HG02970 (cell line): ENCODE results near the gene OCA2.
"Not testable (repeated sequence)": the region's sequence is repeated elsewhere in the genome, so short reads cannot be mapped to it uniquely, and the experiment has no call there.

ENCODE experiments used
- ATAC-seq: cut with Tn5 transposase; IDR thresholded peaks from one replicate; pipeline ENCODE4 v1.9.1; 2021; ENCODE audit warnings: mild to moderate bottlenecking, moderate library complexity, moderate number of reproducible peaks; ENCODE audit not compliant: unreplicated experiment, low FRiP score

The OCA2 gene

GRCh38 chr15:28026221-28026620, 72.9 kb downstream of the OCA2 start:
- no peak for ATAC-seq

- ATAC-seq, result no peak
Measured at GRCh38 chr15:28025413-28025812, 73.7 kb downstream of the OCA2 start.

- ATAC-seq, result no peak
Measured at GRCh38 chr15:28024889-28025250, 74.2 kb downstream of the OCA2 start.

- no peak for ATAC-seq
Measured at GRCh38 chr15:28023933-28024888, 74.9 kb downstream of the OCA2 start.

- no peak for ATAC-seq
Measured at GRCh38 chr15:28023422-28023821, 75.7 kb downstream of the OCA2 start.

- no peak for ATAC-seq
Measured at GRCh38 chr15:28022961-28023360, 76.2 kb downstream of the OCA2 start.

GRCh38 chr15:28022181-28022580, 76.9 kb downstream of the OCA2 start:
- ATAC-seq, result no peak

- ATAC-seq, result no peak
Measured at GRCh38 chr15:28021281-28022039, 77.7 kb downstream of the OCA2 start.

GRCh38 chr15:28020644-28021043, 78.5 kb downstream of the OCA2 start:
- ATAC-seq, result no peak

GRCh38 chr15:28019594-28020309, 79.4 kb downstream of the OCA2 start:
- ATAC-seq, result no peak

GRCh38 chr15:28018291-28019044, 80.6 kb downstream of the OCA2 start:
- no peak for ATAC-seq

GRCh38 chr15:28017423-28017924, 81.6 kb downstream of the OCA2 start:
- ATAC-seq, result no peak

GRCh38 chr15:28015855-28016254, 83.3 kb downstream of the OCA2 start:
- no peak for ATAC-seq

GRCh38 chr15:28014623-28015200, 84.4 kb downstream of the OCA2 start:
- no peak for ATAC-seq

GRCh38 chr15:28013976-28014375, 85.1 kb downstream of the OCA2 start:
- no peak for ATAC-seq

GRCh38 chr15:28013480-28013879, 85.6 kb downstream of the OCA2 start:
- no peak for ATAC-seq

- no peak for ATAC-seq
Measured at GRCh38 chr15:28012231-28012630, 86.9 kb downstream of the OCA2 start.

- not testable (repeated sequence) for ATAC-seq
Measured at GRCh38 chr15:28008175-28008574, 90.9 kb downstream of the OCA2 start.

- no peak for ATAC-seq
Measured at GRCh38 chr15:28006116-28006905, 92.8 kb downstream of the OCA2 start.
